ENCODE data around the gene FUBP1.

FUBP1 gene

GRCh38 chr1:77942400-77943140 lies 36.3 kb downstream of the FUBP1 start:
- in situ Hi-C loops (cut with HindIII; ENCODE audit: low sequenced_read_pairs) = no loop called here
- no peak overlapping the region for H3K4me3 ChIP-seq (ENCODE audit: low read depth, low read length)
- TF ChIP-seq CTCF (IDR thresholded peaks at IDR 0.05; ENCODE audit: low read depth, low read length) = no peak
- no peak for DNase-seq (ENCODE audit: low read depth, low spot score)

- TF ChIP-seq CTCF (IDR thresholded peaks at IDR 0.05; ENCODE audit: low read depth, low read length) = no peak
- in situ Hi-C loops (cut with HindIII; ENCODE audit: low sequenced_read_pairs) = no loop called here
- no peak overlapping the region for H3K4me3 ChIP-seq (ENCODE audit: low read depth, low read length)
- DNase-seq (ENCODE audit: low read depth, low spot score) = no peak
Observed at GRCh38 chr1:77940921-77941570, 37.8 kb downstream of the FUBP1 start.

- in situ Hi-C loops (cut with HindIII; ENCODE audit: low sequenced_read_pairs) = no loop called here
Observed at GRCh38 chr1:77938651-77939050, 40.2 kb downstream of the FUBP1 start.

GRCh38 chr1:77929806-77930205 lies 49.1 kb downstream of the FUBP1 start:
- in situ Hi-C loops (cut with HindIII; ENCODE audit: low sequenced_read_pairs) = no loop called here
- no peak overlapping the region for H3K4me3 ChIP-seq (ENCODE audit: low read depth, low read length)
- DNase-seq (ENCODE audit: low read depth, low spot score) = no peak
- no peak for TF ChIP-seq CTCF (IDR thresholded peaks at IDR 0.05; ENCODE audit: low read depth, low read length)

More at GRCh38 chr1:77938651-77939050, 40.2 kb downstream of the FUBP1 start:
- TF ChIP-seq CTCF (IDR thresholded peaks at IDR 0.05; ENCODE audit: low read depth, low read length) = no peak
- no peak for DNase-seq (ENCODE audit: low read depth, low spot score)
- no peak overlapping the region for H3K4me3 ChIP-seq (ENCODE audit: low read depth, low read length)

GRCh38 chr1:77927414-77927813 lies 51.5 kb downstream of the FUBP1 start:
- H3K4me3 ChIP-seq (ENCODE audit: low read depth, low read length) = no peak overlapping the region
- no peak for DNase-seq (ENCODE audit: low read depth, low spot score)
- in situ Hi-C loops (cut with HindIII; ENCODE audit: low sequenced_read_pairs) = no loop called here
- TF ChIP-seq CTCF (IDR thresholded peaks at IDR 0.05; ENCODE audit: low read depth, low read length) = no peak

GRCh38 chr1:77926561-77927357 lies 52.1 kb downstream of the FUBP1 start:
- TF ChIP-seq CTCF (IDR thresholded peaks at IDR 0.05; ENCODE audit: low read depth, low read length) = no peak
- no peak for DNase-seq (ENCODE audit: low read depth, low spot score)
- no peak overlapping the region for H3K4me3 ChIP-seq (ENCODE audit: low read depth, low read length)

More at GRCh38 chr1:77926561-77927357, 52.1 kb downstream of the FUBP1 start:
- in situ Hi-C loops (cut with HindIII; ENCODE audit: low sequenced_read_pairs) = no loop called here

All from astrocyte of the spinal cord (primary cell).